ENCODE data around the gene ZBTB25.

DNA sequence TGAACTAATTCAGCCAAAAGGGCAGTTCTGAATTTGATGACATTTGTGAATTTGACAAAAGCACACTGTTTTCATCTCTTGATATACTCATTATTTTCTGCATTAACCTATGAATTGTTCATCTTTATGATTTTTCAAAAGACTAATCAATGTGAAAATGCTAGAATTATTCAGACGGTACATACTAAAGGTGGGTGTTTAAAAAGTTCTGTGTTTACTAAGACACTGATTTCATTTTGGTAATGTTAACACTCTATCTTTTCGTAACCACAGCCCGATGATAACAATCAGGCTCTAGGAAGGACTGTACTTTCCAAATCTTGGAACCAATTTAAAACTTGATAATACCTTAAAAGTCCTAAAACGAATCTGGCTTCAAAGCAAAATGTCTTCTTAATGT is 28.9 kb downstream of the ZBTB25 start:
- TF ChIP-seq, protein P1, sequence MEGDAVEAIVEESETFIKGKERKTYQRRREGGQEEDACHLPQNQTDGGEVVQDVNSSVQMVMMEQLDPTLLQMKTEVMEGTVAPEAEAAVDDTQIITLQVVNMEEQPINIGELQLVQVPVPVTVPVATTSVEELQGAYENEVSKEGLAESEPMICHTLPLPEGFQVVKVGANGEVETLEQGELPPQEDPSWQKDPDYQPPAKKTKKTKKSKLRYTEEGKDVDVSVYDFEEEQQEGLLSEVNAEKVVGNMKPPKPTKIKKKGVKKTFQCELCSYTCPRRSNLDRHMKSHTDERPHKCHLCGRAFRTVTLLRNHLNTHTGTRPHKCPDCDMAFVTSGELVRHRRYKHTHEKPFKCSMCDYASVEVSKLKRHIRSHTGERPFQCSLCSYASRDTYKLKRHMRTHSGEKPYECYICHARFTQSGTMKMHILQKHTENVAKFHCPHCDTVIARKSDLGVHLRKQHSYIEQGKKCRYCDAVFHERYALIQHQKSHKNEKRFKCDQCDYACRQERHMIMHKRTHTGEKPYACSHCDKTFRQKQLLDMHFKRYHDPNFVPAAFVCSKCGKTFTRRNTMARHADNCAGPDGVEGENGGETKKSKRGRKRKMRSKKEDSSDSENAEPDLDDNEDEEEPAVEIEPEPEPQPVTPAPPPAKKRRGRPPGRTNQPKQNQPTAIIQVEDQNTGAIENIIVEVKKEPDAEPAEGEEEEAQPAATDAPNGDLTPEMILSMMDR (IDR thresholded peaks at IDR 0.05; ENCODE audit: borderline replicate concordance, extremely low read depth, low read length, poor library complexity, severe bottlenecking) = no peak
- TF ChIP-seq EZH2 (IDR thresholded peaks at IDR 0.05; ENCODE audit: borderline replicate concordance, low read depth, low read length, severe bottlenecking) = no peak
